ENCODE results near the gene GRAP.

The GRAP gene

DNA sequence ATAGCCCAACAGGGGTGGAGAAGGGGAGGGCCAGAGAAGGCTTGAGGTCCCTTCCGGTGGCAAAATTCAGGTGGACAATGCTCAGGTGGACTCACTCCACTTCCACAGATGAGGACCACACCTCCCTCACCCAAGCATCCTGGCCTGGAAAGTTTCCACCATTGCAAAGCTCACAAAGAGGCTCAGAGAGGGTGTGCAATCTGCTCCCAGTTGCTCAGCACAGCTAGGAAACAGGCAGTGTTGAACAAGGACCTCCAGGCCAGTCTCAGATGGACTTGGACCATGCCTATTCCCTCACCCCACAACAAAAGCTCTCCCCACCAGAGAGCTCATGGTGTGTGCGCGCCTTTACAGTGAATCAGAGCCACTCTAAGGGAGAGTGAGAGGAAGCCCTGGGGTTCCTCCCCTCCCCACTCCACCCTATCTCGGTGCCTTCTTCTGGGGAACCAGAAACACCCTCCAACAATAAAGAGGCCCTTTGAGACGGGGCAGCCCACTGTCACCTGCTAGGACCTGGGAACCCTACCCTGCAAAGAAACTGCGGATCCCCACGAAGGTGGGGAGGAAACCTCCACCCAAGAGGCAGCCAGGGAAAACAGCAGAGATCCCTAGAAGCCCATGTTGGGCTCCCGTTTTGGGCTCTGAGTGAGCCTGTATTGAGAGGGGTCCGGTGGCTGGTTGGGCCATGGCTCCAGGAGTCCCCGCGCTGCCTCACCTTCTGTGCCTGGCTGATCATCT lies 43.8 kb downstream of the GRAP start:
- DNase-seq (ENCODE audit: low spot score) = no peak

DNA sequence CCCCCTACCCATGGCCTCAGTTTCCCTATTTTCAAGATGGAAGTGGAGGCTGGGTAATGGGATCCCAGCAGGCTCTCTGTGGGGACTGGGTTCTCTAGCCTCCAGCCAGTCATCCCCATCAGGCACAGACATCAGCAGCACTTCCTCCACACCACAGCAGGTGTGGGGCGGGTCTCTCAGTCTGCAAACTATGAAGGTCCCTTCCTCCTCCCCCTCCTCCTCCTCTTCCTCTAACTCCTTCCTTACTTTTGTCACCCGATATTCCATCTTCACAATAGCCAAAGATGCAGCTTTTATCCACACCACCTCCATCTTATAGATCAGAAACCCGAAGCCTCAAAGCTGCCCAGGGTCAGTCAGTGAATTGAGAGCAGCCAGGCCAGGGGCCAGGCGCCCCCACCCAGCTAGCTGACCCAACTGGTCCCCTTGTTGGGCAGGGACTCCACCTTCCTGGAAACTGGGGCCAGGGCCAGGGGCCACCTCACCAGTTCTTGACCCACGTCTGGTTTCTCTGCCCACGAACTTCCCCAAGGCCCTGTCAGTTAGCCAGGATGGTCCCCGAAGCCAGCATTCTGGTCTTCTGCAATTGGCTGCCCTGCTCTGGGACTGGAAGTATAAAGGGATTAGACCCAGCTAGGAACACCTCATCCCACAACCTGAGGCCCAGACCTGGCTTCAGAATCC lies 44.7 kb downstream of the GRAP start:
- DNase-seq (ENCODE audit: low spot score) = no peak

DNA sequence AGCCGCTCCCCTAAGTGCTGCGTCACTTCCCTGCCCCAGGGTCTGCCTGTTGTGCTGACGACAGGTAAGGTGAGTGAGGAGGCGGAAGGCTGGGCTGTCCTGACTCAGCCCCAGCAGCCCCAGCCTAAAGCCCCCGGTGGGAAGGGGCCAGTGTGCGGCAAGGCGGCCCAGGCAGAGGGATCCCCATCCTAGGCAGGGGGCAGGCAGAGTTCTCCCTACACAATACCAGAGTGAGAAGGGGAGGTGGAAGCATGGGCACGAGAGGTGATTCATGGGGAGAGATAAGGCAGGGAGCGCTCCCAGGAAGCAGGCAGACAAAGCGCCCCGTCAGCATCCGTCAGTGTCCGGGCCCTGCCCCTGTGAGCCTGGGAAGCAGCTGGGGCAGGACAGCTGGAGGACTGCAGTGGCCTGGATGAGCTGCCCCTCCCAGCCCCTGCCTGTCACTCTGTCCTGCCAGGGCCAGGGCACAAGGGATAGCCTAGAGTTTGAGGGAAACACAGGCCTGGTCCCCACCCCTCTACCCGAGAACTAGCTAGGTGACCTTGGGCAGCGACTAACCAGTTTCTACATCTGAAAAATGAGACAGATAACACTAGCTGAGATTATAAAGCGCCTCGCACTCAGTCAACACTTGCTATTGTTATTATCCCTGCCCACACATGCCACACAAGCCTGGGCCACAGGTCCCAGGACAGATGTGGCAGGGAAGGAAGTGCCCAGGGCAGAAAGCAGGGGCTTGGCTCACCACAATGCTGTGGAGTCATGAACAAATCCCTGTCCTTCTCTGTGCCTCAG lies 46.0 kb downstream of the GRAP start:
- no peak for DNase-seq (ENCODE audit: low spot score)

DNA sequence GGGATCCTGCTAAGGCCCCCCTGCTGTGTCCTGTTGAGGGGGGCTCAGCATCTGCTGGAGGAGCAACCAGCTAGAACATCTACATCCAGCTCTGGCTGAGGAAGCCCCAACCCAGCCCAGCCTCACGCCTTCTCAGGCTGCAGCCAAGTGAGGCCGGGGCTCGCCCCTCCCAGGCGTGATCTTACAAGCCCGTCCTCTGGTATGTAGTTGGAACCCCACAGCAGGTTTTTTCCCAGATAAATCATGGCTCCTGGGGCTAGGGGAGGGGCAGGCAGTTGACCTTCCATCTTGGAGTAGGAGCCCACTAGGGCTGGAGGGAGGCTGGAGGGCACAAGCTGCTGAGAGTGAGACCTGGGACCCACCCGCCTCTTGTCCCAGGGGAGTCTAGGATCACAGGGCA lies 46.8 kb downstream of the GRAP start:
- DNase-seq (ENCODE audit: low spot score) = no peak

DNA sequence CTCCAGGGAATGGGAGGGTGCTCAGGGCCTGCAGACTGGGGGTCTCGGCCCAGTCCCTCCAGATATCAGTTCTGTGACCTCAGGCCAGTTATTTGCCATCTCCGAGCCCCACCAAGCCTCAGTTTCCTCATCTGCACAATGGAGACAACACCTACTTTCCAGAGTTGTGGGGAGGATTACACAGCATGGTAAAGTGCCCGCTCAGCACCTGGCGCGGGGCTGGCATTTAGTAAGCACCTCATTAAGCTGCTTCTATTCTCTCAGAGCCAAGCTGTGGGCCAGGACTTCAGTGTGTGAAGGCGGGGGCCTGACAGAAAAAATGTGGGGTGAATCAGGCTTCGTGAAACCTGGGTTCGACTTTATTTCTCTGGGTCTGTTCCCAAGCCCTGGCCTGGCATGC lies 47.4 kb downstream of the GRAP start:
- DNase-seq (ENCODE audit: low spot score) = no peak

DNA sequence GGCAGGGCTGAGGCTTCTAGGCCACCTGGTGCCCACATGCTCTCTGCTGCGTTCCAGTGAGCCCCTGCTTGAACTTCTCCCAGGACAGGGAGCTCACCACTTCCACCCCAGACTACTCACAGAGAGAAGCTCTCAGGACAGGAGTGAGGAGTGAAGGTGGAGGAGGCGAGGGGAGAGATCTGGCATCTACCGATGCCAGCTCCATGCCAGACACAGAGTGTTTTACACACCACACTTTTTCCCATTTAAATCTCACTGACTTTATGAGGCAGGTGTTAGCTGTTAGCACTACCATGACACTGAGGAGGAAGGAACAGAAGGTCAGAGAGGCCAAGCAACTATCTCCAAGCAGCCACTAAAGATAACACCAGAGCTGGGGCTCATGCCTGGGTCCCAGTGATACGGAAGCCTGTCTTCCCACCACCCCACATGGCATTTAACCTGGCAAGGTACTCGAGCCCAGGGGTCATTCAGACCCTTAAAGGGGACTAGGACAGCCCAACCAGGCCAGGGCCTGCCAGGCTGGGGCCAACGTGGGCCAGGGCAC lies 49.0 kb downstream of the GRAP start:
- no peak for DNase-seq (ENCODE audit: low spot score)

DNA sequence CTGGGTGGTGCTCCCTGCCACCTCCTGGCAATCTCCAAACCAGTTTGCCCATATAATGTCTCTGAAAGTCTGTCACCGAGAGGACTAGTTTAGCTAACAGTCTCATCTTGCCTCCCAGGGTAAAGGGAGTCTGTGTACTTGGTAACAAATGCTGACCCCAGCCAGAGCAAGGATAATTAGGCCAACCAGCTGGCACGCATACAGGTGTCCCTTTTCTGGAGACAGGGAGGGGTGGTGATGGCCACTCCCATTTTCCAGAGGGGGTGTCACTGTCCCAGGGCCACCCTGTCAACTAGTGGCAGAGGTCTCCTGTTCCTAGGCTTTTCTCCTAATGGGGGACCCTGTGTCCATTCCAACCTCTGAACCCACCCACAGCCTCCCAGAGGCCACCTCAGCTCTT lies 50.3 kb downstream of the GRAP start:
- DNase-seq (ENCODE audit: low spot score) = no peak

DNA sequence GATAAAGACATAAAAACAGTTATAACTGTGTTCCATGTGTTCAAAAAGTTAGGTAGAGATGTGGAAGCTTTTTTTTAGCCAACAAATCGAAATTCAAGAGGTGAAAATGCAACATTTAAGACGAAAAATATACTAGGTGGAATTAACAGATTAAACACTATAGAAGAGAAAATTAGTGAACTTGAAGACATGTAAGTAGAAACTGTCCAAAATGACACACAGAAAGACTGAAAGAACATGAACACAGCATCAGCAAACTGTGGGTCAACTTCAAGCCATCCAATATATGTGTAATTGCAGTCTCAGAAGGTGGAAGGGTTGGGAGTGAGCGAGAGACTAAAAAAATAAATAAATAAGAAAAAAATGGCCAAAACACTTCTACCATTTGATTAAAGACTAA lies 51.5 kb downstream of the GRAP start:
- DNase-seq (ENCODE audit: low spot score) = no peak

DNA sequence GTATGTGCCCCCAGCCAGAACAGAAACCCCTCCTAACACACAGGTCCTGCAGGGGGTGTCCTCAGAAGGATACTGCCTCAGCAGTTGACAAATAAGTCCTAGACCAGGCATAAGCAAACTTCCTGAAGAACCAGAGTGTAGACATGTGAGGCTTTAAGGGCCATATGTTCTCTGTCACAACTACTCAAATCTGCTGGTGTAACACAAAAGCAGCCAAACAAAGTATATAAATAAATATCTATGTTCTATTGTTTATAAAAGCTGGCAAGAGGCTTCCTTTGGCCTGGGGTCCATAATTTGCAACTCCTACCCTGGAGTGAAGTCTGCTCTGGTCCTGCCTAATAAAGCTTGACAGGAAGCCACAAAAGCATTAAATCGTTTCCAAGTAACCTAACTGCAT lies 52.1 kb downstream of the GRAP start:
- no peak for DNase-seq (ENCODE audit: low spot score)

DNA sequence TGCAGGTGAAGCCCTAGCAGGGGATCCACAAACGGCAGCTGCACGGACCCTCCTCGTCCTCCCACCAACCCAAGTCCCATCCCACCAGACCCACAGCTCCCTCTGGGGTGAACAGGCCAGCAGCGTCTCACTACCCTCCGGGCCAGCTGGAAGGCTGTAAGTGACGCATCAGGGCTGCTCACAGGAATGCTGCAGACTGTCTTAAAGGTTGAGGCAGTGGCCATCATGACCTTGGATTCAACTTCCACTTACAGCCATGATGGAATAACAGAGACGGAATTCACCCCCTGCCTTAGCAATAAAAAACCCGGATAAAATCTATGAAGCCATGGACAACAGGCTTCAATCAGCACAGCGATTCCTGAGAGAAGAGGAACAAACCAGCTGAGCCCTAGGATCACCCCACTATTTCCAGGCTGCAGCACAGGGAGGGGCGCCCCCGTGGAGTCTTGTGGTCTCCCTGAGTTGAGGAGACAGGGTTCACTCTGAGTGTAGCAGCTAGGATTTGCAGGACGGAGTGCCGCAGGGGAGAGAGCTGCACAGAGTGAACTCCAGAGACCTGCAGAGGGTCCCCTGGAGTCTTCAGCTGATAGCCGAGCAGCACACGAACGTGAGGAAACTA lies 52.7 kb downstream of the GRAP start:
- peak; percentile 62 for DNase-seq (ENCODE audit: low spot score)

DNA sequence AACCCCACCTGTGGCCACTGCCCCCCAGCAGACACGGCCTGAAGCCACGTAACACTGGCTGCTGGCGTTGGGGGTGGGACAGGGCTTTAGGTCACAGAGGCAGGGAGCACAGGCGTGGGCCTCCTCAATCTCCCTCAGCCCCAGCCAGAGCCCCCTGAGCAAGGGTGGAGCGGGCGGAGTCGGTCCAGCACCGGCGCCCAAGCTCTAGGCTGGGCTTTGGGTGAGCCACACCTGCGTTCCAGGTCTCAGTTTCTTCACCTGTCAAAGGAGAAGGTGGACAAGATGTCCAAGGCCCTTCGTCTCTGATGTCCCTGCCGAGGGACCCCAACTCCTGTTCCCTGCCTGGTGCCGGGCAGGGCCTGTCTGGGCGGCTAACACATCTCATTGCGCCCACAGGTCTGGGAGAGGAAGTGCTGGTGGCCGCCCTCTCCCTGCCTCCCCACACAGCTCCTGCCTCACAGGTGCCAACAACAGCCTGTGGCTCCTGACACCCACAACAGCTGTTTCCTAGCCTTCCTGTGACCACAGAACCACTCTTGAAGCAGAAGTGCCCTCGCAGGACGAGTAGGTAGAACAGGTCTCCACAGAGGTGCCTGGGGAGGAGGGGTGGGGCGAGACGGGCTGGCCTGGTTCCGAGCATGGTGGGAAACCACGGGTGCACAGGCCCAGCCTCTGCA lies 54.2 kb downstream of the GRAP start:
- no peak for DNase-seq (ENCODE audit: low spot score)

DNA sequence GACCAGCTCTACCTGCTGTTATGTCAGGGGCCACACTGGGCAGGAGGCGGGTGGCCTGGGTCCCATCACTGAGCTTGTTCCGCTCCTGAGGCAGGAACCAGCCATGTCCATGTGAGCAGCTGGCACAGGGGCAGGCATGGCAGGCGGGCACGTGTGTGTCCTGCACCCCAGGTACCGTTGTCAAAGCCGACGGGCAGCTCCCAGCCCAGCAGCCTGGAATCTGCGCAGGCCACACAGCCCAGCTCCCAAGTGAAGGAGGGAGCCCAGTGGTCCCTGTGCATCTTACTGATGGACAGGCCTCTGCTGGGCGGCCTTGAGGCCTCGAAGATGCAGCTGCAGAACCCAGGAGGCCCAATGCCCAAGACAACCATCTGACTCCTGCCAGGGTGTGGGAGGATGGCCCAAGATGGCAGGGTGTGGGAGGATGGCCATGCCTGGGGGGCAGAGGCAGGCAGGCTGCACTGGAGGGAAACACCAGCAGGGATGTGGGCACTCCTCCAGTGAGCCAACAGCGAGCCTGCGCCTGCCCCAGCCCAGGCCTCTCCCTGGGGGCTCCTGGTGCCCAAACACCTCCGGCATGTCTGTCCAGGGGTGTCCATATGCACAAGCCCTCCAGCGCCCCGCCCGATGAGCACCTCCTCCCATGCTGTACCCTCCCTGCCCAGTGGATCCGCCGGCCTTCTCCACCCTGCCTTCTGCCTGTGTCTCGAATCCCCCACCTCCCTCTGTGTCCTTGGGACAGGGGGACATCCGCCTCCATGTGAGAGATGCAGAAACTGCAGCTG lies 55.0 kb downstream of the GRAP start:
- no peak for DNase-seq (ENCODE audit: low spot score)

DNA sequence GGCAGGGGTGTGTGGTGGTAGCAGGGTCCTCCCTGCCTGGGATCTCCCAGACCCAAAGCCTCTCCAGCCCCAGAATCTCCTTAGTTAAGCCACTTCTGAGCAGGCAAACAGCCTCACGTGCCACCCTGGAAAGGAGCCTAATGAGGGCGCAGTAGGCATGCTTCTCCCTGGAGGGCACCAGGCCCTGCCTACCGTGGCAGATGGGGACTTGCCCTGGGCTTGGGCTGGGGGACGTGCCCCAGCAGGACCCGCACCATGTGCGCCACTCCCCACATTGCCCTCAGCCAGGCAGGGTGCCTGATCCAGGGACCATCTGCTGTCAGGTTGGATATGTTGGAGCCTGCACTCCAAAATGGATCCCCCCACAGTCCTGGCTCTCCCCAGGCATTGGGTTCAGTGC lies 56.4 kb downstream of the GRAP start:
- DNase-seq (ENCODE audit: low spot score) = no peak

DNA sequence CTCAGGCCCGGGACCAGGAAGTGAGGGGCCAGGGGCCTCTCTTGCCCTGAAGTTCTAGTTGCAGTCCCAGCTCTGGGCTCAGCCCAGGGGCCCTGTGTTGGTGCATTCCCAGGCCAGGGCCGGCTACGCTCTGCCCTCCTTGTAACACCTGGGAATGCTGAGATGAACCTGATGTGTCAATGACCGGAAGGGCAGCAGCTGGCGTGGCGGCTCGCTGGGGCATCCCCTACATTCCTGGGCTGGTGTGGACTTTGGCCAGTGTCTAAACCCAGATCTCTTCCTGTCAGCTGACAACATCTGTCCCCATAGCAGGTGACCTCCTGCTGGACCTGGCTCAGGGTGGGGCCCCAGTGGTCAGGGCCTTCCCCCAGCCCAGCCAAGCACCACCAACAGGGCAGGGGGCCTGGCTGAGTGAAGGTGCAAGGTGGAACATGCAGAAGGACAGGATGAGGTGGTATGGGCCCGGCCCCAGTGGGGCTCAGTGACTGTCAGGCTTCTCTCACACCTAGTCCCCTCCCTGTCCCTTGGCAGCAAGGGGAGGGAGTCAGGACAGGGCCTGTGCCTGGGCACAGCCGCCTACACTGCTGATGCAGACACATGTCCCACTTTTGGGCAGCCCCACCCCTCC lies 58.1 kb downstream of the GRAP start:
- DNase-seq (ENCODE audit: low spot score) = no peak

DNA sequence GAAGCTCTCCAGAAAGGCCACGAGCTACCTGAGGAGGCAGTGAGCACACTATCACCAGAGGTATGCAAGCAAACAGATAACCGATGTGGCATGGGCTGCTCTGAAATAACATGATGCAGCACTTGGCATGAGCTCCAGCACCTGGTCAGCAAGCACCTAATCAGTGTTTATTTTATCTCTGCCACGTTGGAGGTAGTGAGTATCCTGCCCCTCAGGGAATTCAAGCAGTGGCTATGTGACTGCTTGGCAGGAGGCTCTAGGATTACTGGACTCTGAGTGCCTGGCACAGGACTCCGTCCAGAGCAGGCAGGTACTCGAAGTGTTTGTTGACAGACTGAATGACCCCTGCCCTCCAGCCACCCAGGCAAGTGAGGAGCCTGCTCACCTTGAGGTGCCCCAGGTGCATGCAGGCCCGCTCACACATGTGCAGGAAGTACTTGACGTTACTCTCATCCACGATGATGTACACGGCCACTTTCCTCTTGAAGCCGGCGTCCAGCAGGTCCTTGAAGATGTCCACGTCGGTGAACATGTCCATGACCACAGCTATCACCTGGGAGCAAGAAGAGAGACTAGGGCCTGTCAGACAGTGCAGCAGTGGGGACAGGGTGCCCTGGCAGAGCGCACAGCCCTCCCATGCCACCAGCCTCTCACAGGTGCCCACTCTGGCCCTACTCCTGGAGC lies 58.8 kb downstream of the GRAP start:
- no peak for DNase-seq (ENCODE audit: low spot score)

DNA sequence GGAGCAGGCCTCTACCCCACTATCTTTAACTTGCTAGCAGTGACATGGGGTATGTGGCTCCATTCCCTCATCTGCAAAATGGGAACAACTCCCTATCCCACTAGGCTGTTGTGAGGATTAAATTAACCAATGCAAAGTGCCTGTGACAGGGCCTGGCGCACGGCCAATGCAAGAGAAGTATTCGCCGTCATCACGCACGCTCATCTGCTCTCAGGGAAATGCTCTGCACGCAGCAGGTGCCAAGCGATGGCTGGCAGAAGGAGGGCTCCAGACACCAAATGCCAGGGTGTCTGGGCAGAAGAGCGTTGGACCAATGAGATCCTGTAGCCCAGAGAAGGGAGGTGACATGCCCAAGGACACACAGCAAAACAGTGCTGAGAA lies 59.5 kb downstream of the GRAP start:
- DNase-seq (ENCODE audit: low spot score) = no peak

DNA sequence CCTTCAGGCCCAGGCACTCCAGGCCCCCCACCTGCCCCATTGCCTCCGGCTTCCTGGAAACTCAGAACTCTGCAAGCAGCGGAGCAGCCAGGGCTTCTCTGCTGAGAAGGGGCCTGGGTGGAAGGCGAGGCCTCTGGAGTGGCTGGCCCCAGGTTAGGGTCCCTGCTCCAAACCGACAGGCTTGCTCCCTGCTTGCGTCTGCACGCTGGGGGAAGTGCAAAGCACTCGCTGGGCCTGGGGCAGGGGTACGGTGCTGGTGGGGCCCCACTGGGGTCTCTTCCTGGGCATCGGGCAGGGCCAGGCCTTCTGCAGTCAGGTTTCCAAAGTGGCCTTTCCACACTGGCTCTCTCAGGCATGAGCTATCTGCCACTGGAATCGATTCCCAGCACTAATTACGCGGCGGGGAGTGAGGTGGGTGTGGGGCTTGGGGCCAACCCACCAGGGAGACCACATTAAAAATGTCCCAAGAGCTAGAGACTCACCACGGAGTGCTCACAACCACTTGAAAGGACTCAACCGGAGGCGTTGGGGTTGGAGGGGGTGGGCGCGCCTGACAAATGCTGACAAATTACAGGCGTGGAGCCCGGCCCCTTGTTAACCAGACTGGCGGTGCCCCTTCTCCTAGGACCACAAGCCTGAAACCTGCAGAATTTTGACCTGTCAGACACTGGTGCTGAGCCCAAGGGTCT lies 60.1 kb downstream of the GRAP start:
- no peak for DNase-seq (ENCODE audit: low spot score)

DNA sequence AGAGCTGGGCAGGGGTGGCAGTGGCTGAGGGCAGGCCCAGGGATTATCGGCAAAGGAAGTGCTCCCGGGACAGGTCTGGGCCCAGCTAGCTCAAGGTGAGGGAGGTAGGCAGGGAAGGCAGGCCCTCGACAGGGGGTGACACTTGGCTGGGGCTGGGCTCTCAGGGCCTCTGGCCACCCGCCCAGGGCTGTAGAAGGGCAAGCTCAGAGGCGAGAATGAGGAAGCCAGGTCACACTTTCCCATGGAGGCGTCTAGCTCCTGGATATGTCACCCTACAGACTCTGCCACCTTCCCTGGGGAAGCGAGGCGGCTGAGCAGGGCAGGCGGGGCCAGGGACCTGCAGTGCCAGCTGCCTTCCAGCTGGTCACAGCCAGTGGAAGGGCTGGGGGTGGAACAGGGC lies 61.3 kb downstream of the GRAP start:
- no peak for DNase-seq (ENCODE audit: low spot score)

Measured in AG08396 (cell line).